Activated T-helper 1 cell treated with anti-CD3 and anti-CD28 coated beads, Interleukin-2, amount 50 U/mL, for 16 hours (primary cell): ENCODE results near the gene PABPC3.

Experiments used
- DNase-seq, 2 donors: peaks; one replicate each; pipeline ENCODE4 v3.0.0-alpha.2; 2020; ENCODE audit warnings: low read depth in 1 of 2, low spot score in 1 of 2

PABPC3 gene

DNA sequence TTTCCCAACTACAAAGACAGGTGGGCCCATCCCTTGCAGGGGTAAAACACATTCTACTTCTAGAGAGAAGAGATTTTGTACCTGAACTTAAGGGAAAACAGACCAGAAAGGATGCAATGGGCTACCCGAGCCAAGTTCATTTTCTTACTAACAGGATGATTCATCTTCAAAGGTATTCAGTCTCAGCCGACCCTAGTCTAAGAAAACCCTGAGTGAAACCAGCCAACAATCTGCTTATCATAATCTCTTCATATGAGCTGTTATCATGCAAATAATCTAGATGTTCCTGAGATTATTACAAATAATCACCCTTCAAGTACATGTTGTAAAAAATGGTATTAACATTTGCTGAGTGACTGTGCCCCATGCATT is 15.6 kb downstream of the PABPC3 start:
- DNase-seq: no peak

DNA sequence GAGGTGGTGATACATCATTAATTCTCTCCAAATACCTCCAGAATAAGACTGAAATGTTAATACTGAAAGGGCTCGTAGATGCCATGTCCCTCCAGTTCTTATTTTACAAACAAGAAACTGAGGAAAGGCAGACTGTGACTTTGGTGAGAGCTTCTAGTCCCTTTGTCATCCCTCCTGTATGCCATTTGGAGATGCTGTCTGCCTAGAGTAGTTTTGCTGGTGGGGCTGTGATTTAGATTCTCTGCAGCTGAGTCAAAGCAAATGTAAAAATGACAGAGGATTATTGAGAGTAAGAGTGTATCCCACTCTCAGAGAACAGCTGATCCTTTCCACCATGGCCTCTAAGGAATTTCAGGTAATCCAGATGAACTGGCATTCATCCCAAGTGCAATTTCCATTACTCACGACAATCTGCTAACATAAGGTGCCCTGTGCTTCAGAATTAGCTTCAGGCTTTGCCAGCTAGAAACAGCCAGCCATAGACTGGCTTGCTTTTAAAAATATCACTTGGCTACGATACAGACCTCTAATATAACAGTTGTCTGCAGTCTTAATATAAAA is 16.8 kb downstream of the PABPC3 start:
- no peak for DNase-seq

DNA sequence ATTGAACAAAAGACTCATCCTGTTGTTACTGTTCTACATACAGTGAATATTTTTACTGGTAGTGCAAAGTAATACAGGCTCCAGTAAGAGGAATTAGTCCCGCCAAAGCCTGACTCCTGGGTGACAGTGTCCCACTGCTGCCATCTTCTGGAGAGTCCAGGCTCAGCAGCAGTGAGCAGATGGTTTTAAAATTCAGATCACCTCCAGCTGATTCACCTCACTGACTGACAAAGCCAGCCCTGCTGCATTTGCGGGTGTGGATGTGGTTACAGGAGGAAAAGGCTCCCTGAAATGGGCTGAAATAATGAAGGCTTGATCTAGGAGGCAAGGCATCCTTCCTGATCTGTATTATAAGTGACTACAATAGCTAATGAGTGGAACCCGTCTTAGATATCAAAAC is 18.3 kb downstream of the PABPC3 start:
- DNase-seq: peak in 1 of 2 donors; percentile 17

DNA sequence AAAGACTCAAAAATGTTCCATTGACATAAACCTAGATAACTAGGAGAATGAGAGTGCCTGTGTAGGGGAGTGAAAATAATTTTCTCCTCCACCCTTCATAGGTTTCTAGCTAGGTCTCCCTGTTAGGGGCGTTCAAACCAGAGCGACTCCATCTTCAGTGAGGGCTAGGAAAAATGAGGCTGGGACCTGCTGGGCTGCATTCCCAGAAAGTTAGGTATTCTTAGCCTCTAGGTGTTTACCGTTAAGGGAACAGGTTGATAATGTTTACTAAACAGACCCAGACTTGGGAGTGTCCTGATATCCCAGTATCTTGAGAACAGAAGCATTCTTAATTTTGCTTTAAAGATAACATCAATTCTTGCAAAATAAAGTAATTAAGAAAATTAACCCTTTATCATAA is 20.1 kb downstream of the PABPC3 start:
- no peak for DNase-seq

DNA sequence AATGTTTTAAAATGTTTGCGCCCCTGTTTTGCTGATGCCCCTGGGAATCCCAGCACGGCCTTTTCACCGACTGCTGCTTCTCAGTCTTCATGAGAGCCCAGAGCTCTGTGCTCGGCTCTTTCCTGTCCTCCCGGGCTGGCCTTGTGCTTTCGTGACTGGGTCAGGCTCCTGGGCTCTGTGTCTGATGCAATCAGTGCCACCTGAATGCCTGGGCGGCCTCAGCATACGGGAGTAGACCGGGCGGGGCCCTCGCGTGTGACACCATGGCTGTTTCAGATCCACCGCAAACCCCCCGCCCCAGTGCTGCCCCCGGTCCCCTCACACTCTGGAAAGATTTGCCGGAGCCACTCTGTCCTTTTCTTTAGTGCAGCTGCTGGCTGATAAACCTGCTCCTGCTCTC is 21.4 kb downstream of the PABPC3 start:
- DNase-seq: no peak

DNA sequence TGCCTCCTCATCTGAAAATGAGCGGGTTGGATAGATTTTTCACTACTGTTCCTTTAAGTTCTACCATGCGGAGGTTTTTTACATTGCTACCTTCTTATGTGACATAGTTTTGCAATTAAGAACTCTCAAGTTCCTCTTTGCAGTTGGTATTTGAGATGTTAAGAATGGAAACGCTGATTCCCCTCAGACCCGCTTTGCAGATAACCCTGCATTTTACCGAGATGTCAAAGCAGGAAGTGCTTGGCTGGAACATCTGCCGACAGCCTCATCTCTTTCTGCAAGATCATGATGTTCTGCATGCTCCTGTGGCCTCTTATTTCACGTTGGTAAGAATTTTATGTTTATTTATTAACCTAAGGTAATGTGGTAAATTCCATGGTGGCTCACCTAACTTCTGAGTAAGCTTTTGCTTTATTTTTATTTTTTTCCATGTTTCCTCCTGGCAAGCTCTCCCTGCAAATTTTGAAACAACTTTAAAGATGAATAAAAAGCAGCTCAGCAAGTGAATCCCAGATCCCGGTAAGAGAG is 22.5 kb downstream of the PABPC3 start:
- DNase-seq: no peak

DNA sequence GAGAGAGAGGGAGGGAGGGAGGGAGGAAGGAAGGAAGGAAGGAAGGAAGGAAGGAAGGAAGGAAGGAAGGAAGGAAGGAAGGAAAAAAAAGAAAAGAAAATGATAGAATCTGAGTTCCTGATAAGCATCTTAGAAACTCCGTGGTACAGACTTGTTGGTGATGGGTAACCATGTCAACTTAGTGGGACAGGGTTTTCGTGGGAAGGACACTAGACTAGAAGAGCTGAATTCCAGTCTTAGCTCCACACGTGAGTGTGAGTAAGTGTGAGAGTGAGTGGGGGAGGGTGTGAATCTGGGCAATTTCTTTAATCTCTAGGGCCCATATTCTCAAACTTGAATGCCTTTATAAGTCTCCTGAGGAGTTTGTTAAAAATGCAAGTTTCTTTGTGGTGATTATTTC is 35.0 kb downstream of the PABPC3 start:
- no peak for DNase-seq

DNA sequence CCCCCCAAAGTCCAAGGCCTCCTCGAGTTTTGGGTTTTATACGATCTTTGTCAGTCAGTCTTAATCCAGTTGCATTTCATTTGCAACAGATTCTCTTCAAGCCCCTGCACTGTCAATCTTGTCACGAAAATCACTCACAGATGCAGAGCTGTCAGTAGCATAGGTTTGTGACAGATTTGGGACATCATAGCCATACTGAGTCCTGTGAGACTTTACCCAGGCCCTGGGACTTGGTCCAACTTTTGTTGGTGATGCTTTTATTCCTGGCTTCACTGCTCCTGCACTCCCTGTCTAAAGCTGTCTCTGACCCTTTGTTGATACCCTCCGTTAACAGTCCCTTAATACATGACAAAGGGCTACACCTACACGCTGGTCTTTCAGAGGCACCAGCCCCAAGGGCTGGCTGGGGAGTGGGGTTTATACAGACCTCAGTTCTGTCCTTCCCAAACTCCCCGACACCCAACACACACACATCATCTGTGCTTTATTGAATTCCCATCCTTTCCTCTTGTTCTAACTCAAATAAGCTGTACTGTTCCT is 36.0 kb downstream of the PABPC3 start:
- DNase-seq: no peak

DNA sequence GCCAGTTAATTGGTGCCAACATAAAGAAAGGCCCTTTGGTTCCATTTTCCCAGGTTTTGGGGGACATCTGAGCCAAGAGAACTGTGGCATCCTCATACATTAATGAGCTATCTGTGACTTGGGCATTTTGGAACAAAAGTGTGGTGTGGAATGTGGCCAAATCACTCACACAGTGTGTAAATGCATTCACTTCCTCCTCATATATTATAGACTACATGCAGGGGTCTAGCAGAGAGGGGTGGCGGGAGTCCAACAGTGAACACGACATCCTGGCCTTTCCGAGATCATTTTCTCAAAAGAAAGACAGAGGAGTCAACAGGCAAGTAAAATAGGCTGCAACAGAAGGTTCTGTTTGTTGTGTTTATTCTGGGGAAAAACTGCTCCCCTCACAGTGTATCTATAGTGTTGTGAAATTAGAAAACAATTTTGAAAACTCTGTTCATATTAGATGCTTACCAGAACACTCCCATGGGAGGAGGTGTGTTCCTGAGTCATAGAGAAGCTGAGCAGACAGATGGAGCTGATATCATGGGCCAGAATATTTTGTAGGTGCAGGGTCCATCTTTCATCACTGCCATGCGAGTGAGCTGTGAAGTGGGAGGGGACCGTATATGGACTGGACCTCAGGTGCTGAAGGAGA is 36.9 kb downstream of the PABPC3 start:
- no peak for DNase-seq

DNA sequence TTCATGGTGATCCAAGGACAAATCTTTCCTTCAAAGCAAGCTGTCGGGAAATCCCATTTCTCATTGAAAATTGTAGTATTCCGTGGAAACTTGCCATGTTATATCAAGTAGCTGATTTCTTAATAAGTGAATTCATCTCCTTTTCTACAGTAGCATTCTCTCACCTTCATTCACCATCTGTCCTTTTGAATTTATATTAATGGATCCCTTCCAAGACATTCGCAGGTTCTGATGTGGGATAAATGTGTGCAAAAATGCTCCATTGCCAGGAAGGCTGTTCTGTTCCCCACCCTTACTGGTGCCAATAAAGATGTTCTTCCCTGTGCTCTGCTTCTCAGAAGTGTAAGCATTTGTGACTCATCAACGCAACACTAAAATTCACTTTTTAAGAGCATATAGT is 40.0 kb downstream of the PABPC3 start:
- no peak for DNase-seq

DNA sequence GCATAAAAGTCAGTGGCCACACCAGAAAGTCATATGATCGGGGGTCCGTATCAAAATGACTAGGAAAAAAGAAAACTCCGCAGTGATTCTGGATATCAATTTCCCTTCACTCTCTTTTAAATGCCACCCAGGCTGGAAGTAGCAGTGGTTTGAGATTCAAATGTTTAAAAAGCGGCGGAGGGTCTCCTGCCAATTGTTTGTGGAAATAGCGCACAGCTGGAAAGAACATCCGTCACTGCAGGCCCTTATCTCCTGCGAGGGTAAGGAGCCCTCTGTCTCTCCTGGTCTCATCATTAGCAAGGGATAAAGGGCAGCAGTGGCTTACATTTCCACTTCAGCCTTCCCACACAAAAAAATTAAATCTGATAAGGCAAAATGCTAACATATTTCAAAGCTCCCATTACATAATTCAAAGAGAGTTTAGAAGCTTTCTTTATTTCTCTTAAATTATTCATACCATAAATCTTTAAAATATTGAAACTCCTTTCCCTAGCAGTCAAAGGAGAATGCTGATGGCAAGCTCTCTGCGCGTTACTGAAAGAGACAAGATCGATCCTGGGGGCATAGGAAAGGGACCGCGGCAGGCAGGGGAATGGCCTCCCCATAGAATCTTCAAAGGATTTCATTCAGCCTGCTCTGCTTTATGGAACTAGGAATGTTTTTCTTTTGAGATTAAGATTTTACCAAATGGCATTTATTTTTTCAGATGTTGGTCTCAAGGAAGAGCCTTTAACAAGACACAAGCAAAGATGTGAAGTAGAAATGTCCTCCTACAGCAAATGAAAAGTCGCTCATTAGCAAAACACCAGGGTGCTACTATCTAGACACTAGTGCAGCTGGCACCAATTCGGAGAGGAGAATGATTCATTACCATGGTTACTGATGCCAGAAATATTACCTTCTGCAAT is 41.2 kb downstream of the PABPC3 start:
- DNase-seq: no peak

DNA sequence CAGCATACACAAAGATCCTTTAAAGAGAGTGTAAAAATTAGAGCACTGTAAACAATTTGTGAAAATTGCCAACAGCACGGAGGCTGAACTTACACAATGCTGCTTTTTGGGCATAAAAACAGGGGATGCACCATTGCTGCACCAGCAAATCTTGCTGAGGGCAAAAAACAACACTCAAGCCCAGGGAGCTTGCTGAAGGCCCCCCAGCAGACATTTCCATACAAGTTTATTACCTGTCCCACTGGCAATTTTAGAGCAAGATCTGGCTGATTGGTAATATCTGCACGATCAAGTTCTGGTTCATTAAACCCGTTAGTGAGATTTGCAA is 41.8 kb downstream of the PABPC3 start:
- DNase-seq: no peak

DNA sequence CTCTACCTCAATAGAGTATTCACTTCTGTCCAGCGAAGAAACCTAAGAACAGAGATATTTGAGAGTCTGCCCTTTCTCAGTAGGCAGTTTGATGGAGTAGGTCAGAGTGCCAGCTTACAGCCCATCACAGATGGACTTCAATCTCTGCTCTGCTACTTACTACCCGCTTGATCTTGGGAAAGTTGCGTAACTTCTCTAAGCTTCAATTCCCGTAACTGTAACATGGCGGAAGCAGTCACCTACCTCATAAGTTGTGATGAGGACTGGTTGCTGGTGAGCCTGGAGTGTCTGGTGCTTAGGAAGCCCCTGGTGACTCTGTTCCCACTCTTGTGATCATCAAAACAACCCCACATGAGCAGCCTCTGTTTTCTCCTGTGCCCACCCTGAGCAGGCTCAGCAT is 45.1 kb downstream of the PABPC3 start:
- no peak for DNase-seq

DNA sequence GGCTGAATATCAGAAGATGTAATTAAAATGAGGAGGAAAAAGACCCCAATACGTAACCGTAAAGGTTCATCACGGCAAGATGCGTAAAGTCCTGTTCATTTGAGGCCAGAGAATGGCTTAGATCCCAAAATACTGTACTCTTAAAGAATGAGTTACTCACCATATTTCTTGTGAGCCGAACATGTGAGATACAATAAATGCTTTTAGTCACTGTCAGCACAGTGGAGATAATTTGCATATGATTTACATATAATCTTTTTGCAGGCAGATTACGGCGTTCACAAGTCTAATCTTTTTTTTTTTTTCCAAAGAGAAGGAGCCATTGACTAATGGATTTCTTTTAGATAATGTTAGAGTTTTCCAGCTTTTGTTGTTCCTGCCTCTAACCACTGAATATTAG is 47.8 kb downstream of the PABPC3 start:
- DNase-seq: no peak

DNA sequence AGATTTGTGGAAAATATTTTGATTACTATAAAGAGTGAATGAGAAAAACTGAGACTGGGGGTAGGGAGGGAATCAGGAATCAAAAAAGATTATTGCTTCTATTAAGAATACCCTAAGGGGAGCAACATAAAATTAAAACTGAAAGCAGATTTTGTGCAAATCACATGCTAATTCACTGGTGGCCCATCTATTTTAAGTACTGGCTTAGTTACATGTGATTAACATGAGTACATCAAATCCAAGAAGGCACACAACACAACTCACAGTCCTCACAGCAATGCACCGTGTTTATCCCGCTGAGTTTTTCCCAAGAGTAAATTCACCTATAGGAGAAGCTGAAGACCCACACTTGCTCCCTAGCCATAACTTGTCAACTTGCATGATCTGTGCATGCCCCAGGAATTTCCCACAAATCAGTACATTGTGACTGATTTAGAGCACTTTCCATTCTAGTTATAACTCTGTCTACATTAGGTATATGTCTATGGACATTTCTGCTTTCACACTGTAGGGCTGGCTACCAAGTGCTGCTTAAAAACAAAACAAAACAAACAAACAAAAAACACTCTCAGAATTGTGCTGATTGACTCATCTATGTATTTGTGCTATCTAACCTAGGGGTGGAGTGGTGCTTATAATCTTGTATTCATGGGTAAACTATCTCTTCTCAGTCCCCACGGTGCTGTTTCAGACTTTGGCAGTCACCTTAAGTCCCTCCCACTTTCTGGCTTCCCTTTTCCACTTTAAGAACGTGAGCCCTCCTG is 51.9 kb downstream of the PABPC3 start:
- no peak for DNase-seq

DNA sequence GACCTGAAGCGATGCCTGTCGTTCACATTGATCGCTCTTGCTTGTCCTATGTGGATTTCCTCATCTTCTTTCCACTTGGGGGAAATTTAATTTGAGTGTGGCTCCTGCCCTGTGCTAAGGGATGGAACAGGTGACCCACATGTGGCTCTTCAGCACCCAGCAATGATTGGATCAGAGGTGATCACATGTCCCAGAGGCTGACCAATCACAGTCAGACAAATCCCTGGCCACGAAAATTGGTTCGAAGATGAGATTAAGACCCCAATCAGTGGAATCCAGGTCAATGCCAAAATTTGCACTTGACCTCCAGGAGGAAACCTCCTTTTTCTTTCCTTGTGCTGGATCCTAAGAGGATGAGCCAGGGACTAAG is 52.5 kb downstream of the PABPC3 start:
- no peak for DNase-seq
